HEK293T (cell line): Measurements from ENCODE around the gene TMED10.

Source experiments
- FOXK2 ChIP-seq: fragments of 450-650 bp; IDR thresholded peaks from 2 replicates; pipeline ENCODE4 v1.6.1; 2016; ENCODE audit warnings: mild to moderate bottlenecking
- L3MBTL2 ChIP-seq: fragments of 450-650 bp; conservative IDR thresholded peaks from 2 replicates; pipeline ENCODE4 v1.6.1; 2016; ENCODE audit warnings: mild to moderate bottlenecking
- TARDBP ChIP-seq: fragments of 450-650 bp; IDR thresholded peaks from 2 replicates; pipeline ENCODE4 v1.6.1; 2016
- ZNF384 ChIP-seq: fragments of 450-650 bp; IDR thresholded peaks from 2 replicates; pipeline ENCODE4 v1.6.1; 2016

DNA sequence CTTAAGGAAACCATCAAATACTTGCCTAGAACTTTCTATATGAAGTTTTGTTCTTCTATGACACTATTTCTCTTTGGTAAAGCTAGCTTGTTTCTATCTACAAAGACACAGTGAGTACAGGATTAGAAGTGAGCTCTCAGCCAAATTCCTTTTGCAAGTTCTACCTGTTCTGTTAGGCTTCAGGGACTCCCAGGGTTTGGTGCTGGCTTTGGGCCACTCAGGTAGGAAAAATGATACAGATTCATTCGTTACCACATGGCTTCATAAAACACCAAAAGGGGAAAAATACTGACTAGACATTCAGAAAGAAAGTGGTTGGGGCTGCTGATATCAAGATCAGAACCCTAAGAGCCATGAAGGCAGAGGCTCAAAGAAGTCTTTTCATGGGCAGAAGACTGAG lies 93.1 kb downstream of the TMED10 start:
- no peak for TF ChIP-seq FOXK2
- no peak for TF ChIP-seq ZNF384
- no peak for TF ChIP-seq TARDBP
- TF ChIP-seq L3MBTL2: no peak
